GM19035 (cell line): ENCODE results near the gene PCDHGA2.
"Not testable (repeated sequence)": the region's sequence is repeated elsewhere in the genome, so short reads cannot be mapped to it uniquely, and the experiment has no call there.

Source experiments
- ATAC-seq: cut with Tn5 transposase; IDR thresholded peaks from one replicate; pipeline ENCODE4 v1.9.1; 2021; ENCODE audit not compliant: unreplicated experiment

PCDHGA2 gene

GRCh38 chr5:141338538-141339306, at the start of gene PCDHGA2:
PCDHGA2 (plus strand) TSS chr5:141338760.
- no peak for ATAC-seq

DNA sequence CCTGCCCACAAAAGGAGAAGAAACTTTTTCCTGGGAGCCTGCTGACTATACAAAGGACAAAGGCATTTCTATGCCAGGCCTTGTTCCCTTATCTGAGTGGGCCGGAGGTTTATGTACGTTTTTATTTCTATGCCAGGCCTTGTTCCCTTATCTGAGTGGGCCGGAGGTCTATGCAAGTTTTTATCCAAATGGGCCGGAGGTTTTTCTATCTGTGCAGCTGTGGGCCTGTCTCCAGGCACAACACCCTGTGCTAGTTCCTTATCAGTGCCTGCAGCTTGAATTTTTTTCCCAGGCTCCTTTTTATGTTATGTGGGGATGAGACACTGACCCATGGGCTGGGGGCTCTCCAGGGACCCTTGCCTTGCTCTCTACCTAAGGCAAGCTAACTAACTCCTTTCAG, 40.2 kb upstream of the PCDHGA2 start:
- ATAC-seq, result no peak

- no peak for ATAC-seq
Measured at GRCh38 chr5:141303756-141304155, 34.8 kb upstream of the PCDHGA2 start, which contains the start of gene SLC25A2. SLC25A2 (minus strand) TSS chr5:141304049; CDS start chr5:141303865, 184 bp downstream.

- no peak for ATAC-seq
Measured at GRCh38 chr5:141306630-141307029, 31.9 kb upstream of the PCDHGA2 start.

DNA sequence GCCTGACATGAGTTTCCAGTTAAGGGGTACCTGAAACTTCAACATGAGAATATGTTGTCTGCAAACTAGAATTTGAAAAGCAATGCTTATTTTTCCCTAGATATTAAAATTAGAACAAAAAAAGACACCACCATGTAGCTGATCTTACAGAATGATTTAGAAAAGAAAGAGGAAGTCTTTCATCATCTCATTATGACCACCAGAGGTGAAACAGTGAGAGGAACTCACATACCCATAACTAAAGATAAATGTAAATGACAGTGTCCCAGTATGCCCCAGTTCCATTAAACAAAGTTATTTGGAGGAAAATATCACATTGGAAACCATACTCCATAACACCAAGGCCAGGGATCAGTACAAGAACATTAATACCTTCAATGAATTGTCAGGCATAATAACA, 24.8 kb upstream of the PCDHGA2 start:
- no peak for ATAC-seq

DNA sequence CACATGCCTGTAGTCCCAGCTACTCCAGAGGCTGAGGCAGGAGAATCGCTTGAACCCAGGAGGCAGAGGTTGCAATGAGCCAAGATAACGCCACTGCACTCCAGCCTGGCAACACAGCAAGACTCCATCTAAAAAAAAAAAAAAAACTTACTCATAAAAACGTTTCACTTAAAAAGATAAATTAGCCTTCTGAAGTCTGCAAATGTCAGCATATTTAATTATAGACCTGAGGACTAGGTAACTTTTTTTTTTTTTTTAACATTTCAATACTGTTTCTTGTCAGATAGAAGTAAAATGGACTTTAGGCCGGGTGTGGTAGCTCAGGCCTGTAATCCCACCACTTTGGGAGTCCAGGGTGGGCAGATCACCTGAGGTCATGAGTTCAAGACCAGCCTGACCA, 21.6 kb upstream of the PCDHGA2 start:
- ATAC-seq, result not testable (repeated sequence)

DNA sequence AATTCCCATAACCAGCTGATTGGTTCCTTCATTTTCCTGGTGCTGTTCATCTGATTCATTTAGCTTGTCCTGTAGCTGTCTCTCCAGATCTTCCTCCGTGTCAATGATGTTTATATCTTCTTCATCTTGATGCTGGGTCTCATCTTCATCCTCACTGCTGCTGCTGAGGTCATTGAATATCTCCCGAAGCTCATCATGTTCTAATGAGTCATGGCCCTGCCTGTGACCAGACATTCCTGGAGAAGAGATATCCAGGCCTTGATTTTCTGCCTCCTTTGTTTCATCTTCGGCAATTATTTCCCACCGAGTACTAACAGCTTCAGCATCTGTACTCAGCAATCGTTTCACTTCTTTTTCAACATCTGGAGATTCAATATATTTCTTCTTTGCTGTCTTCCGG, 19.4 kb upstream of the PCDHGA2 start:
- no peak for ATAC-seq

- ATAC-seq, result no peak
Measured at GRCh38 chr5:141319699-141320098, 18.9 kb upstream of the PCDHGA2 start.

DNA sequence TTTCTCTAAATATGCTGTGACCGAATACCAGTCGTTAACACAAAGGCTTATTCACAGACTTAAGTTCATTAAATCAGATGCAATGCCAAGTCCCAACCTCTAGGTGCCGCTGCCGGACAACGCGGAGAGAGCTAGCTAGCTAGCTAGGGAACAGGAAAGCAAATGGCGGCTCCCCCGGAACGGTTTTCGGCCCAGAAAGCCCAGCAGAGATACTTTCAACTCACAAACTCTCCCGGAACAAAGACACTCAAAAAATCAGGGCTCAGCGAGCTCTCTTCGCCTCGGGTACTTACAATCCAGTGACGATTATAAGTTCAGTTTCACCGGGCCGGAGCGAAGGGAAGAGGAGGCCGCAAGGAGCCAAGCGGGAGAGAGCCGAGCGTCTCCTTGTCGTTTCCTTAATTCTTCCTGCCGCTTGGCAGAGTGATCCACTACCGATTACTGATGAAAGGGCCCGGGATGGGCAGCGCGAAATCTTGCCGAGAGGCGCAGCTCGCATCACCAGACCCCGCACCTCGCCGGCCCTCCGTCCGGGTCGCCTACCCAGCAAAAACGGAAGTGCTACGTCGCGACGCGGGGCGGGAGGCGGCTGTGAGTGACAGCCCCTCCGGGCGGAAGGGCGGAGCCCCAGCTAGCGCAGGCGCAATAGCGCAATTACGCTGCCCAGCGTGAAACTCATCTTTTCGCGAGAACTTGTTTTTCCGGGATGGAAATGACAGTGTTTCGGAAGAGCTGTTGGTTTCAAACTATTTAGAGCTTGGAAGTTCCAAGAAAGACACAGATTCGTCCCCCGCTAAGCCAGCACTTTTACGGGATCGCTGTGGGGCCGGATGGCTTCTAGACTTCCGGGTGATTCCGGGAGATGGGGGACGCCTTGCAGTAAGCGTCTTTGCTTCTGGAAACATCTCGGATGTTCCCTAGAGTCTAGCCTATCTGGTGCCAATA, 18.1 kb upstream of the PCDHGA2 start, which contains the start of gene TAF7:
TSS of gene TAF7 (minus strand) at position 560 of the 945 bp plus-strand sequence. CDS start 740 bp downstream, outside the sequence.
- peak; percentile 94 for ATAC-seq

DNA sequence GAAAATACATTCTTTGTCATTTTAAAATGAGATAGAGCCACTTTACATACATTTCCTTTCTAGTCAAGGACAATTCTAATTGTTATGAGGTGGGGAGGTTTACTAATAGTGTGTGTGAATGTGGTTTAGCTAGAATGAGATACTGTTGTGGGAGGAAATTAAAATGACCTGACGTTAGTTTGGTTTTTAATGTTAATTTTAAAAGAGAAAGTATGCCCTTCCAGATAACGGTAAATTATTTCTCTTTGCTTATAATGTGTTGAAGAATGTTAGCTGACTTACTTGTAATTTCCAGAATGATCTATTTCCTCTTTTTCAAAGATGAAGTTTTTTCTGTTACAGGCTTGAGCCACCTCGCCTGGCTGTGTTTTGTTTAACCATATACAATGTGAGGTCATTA, 16.3 kb upstream of the PCDHGA2 start:
- no peak for ATAC-seq

DNA sequence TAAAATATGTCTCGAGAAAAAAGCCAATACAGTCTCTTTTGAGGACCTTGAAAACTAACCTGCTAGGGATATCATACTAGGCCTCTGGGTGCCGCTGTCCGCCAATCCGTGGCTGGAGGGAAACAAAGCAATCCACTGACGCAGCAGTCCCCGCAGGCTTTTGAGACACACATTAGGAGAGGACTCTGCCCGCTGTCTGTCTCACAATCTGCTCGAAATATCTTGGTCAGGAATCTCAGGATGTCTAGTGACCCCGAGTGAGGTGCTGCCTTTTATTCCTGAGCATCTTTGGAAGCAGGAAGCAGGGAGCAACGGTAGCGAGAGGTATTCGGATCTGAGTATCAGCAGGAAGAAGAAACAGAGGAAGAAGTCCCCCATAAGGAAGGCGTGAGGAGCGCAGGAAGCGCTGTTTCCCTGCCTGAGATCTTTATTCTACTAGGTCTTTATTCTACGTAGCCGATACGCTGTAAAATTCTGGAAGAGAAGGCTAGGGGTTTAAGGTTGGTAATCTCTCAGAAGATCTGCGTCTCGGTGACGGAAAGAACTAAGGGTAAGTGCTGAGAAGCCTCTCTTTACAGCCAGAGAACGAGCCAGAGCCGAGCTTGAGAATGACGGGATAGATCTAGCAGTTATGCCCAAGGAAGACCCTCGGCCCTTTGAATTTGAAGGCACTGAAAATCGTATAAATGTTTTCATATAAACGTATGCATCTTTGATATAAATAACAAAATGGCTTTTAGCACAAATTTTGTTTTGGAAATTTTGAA, 12.3 kb upstream of the PCDHGA2 start:
- ATAC-seq, result peak; percentile 92

DNA sequence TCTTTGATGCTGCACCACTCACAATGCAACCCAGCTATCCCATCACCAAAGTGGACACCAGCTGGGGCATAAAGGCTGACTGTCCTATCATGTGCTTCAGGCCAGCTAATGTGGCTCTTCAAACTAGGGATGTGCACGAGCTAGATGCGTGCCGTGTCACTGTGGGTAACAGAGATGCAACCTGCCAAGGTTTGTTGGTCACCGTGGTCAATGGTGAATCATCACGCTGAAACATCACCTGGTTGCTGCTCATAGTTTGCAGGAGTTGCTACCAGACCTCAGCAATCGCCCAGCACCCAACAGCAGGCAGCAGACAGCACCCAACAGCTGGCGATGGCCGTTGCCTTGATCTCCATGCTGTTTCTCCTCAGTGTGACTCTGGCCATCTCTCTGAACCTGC, 10.3 kb upstream of the PCDHGA2 start:
- no peak for ATAC-seq

- ATAC-seq, result no peak
Measured at GRCh38 chr5:141330299-141331080, 8.1 kb upstream of the PCDHGA2 start, which contains the start of gene PCDHGA1. PCDHGA1 (plus strand) TSS chr5:141330514.

DNA sequence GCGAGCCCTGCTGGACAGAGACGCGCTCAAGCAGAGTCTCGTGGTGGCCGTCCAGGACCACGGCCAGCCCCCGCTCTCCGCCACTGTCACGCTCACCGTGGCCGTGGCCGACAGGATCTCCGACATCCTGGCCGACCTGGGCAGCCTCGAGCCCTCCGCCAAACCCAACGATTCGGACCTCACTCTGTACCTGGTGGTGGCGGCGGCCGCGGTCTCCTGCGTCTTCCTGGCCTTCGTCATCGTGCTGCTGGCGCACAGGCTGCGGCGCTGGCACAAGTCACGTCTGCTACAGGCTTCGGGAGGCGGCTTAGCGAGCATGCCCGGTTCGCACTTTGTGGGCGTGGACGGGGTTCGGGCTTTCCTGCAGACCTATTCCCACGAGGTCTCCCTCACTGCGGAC, 6.0 kb upstream of the PCDHGA2 start:
- not testable (repeated sequence) for ATAC-seq

DNA sequence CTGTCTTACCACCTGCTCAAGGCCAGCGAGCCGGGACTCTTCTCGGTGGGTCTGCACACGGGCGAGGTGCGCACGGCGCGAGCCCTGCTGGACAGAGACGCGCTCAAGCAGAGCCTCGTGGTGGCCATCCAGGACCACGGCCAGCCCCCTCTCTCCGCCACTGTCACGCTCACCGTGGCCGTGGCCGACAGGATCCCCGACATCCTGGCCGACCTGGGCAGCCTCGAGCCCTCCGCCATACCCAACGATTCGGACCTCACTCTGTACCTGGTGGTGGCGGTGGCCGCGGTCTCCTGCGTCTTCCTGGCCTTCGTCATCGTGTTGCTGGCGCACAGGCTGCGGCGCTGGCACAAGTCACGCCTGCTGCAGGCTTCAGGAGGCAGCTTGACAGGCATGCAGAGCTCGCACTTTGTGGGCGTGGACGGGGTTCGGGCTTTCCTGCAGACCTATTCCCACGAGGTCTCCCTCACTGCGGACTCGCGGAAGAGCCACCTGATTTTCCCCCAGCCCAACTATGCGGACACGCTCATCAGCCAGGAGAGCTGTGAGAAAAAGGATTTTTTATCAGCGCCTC, 2.3 kb downstream of the PCDHGA2 start:
- not testable (repeated sequence) for ATAC-seq

DNA sequence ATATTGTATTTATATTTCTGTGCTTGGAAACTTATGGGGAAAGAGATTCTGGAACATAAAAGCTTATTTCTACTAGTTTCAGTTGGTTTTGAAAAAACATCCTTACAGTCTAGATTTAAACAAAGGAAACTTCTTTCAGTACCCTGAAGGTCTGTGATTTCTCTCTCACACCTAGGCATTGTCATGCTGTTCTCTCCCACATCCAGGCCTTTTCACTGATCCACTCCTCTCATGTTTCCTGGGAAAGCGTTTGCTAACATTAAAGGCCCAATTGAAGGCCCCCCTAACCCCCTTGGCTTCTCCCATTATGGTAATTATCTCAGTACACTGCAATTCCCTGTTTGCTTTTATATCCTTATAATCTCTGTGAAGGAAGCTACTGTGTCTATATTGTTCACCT, 4.2 kb downstream of the PCDHGA2 start:
- no peak for ATAC-seq

DNA sequence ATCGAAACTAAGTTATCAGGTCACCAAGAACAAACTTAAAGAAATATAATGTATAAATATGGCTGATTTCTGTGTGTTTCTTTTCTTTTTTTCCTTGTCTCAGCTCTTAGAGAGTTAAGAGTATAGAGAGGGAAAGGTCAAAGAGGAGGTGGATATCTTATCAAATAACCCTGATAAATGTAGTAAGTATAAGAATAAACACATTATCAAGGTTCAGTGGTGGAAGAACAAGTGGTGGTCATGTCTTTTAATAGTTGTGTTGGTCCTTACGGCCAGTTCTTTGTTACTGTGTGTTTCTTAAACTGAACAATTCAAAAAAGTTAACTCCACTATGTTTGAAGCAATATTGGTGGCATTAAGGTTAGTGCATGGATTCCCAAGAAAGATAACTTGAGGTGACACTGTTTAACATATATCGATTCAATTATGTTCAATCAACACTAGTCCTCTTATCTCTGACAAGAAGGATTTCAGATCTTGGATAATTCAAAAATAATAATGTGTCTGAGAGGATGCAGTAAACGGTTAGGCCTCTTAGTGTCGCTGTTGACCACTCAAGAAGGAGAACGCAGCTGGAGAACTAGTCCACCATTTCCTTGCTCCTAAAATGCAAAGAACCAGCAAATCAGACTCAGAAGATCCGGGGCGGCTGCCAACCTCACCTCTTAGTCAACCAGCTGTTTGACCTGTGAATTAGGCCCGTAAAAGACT, 4.8 kb downstream of the PCDHGA2 start, which contains the start of gene PCDHGA3:
TSS of gene PCDHGA3 (plus strand) at position 588 of the 711 bp plus-strand sequence. CDS start 205 bp downstream, outside the sequence.
- no peak for ATAC-seq

- no peak for ATAC-seq
Measured at GRCh38 chr5:141343953-141344463, 5.4 kb downstream of the PCDHGA2 start.

DNA sequence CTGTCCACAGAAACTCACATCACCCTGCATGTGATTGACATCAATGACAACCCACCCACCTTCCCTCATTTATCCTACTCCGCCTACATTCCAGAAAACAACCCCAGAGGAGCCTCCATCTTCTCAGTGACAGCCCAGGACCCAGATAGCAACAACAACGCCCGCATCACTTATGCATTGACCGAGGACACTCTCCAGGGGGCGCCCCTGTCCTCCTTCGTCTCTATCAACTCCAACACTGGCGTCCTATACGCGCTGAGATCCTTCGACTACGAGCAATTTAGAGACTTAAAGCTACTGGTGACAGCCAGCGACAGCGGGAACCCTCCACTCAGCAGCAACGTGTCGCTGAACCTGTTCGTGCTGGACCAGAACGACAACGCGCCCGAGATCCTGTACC, 6.8 kb downstream of the PCDHGA2 start:
- ATAC-seq, result no peak
